ENCODE measurements around the gene ANGPTL5. TPM values are rescaled to one million over a fixed set of nuclear protein-coding genes. Genes with fewer than 3 reads are reported as not detected.
"Not testable (repeated sequence)": the region's sequence is repeated elsewhere in the genome, so short reads cannot be mapped to it uniquely, and the experiment has no call there.

The ANGPTL5 gene
- total and polyA plus RNA-seq, 2 experiments from 2014 or later = not detected

- TF ChIP-seq CTCF (conservative IDR thresholded peaks at IDR 0.05; ENCODE audit: low read depth in 2 of 2) = peak; percentile 11 to 34; a peak in 2 of 4 replicates
- ATAC-seq; H3F3A ChIP-seq (replicated peaks; ENCODE audit: low read depth); H3K27ac ChIP-seq (ENCODE audit: low read depth); H3K4me1 Mint-ChIP-seq; DNase-seq (ENCODE audit: low spot score); H3K27ac Mint-ChIP-seq; H3K4me1 ChIP-seq (ENCODE audit: insufficient read depth); H3K27me3 ChIP-seq (ENCODE audit: insufficient read depth); H3K4me2 ChIP-seq; H3K9me2 ChIP-seq (ENCODE audit: insufficient read depth); H3K79me2 ChIP-seq (replicated peaks; ENCODE audit: insufficient read depth); H4K20me1 ChIP-seq (replicated peaks; ENCODE audit: insufficient read depth); H3K4me3 Mint-ChIP-seq; H3K36me3 ChIP-seq (ENCODE audit: insufficient read depth); H3K4me3 ChIP-seq; H3K27me3 Mint-ChIP-seq (ENCODE audit: insufficient read depth, low read depth, poor library complexity); H2AFZ ChIP-seq: not testable (repeated sequence)
- Mint-ChIP-seq H3K9me3 (peaks cover 27% of the 10 kb centered on the region), H3K36me3 (ENCODE audit: low read depth) (peaks cover 21% of the 10 kb centered on the region; the same call in 2 of the 3 replicates)
Measured at GRCh38 chr11:101852260-101852659, 64.1 kb downstream of the ANGPTL5 start.

GRCh38 chr11:101848262-101848661, 68.1 kb downstream of the ANGPTL5 start:
- Histone ChIP-seq H3K79me2 (replicated peaks; ENCODE audit: insufficient read depth) (no peaks in the 10 kb centered on the region), H3K4me1 (ENCODE audit: insufficient read depth) (no peaks in the 10 kb centered on the region), H3K27me3 (ENCODE audit: insufficient read depth) (no peaks in the 10 kb centered on the region), H4K20me1 (replicated peaks; ENCODE audit: insufficient read depth) (no peaks in the 10 kb centered on the region), H3K9me2 (ENCODE audit: insufficient read depth) (peaks cover 4% of the 10 kb centered on the region; the same call in 1 of the 2 replicates), H3F3A (replicated peaks; ENCODE audit: low read depth) (no peaks in the 10 kb centered on the region), H3K4me3 (no peak overlapping the region), H3K27ac (ENCODE audit: low read depth) (no peak overlapping the region), H3K36me3 (ENCODE audit: insufficient read depth) (no peaks in the 10 kb centered on the region), H3K4me2 (no peak overlapping the region), H2AFZ (no peak overlapping the region)
- ATAC-seq = no peak
- DNase-seq (ENCODE audit: low spot score) = peak; percentile 33
- peaks cover 18% of the 10 kb centered on the region for H3K9me3 Mint-ChIP-seq
- H3K27ac Mint-ChIP-seq = no peak overlapping the region
- TF ChIP-seq JUNB (IDR thresholded peaks at IDR 0.05; ENCODE audit: unreplicated experiment) (no peak), CTCF (conservative IDR thresholded peaks at IDR 0.05; ENCODE audit: low read depth in 2 of 2) (peak in 1 of 2 experiments; percentile 63; a peak in 3 of 4 replicates)
- no peaks in the 10 kb centered on the region for H3K4me1 Mint-ChIP-seq
- no peak overlapping the region for H3K4me3 Mint-ChIP-seq
- H3K27me3 Mint-ChIP-seq (ENCODE audit: insufficient read depth, low read depth, poor library complexity) = no peaks in the 10 kb centered on the region
- H3K36me3 Mint-ChIP-seq (ENCODE audit: low read depth) = peaks cover 15% of the 10 kb centered on the region; the same call in 2 of the 3 replicates

GRCh38 chr11:101844608-101845007, 71.7 kb downstream of the ANGPTL5 start:
- H3K36me3 Mint-ChIP-seq (ENCODE audit: low read depth) = no peaks in the 10 kb centered on the region
- Histone ChIP-seq H2AFZ (no peak overlapping the region), H3K4me1 (ENCODE audit: insufficient read depth) (no peaks in the 10 kb centered on the region), H3K36me3 (ENCODE audit: insufficient read depth) (no peaks in the 10 kb centered on the region), H3K4me3 (no peak overlapping the region), H3K27ac (ENCODE audit: low read depth) (no peak overlapping the region), H3K9me2 (ENCODE audit: insufficient read depth) (no peaks in the 10 kb centered on the region), H3F3A (replicated peaks; ENCODE audit: low read depth) (no peaks in the 10 kb centered on the region), H4K20me1 (replicated peaks; ENCODE audit: insufficient read depth) (no peaks in the 10 kb centered on the region), H3K27me3 (ENCODE audit: insufficient read depth) (no peaks in the 10 kb centered on the region), H3K4me2 (no peak overlapping the region), H3K79me2 (replicated peaks; ENCODE audit: insufficient read depth) (no peaks in the 10 kb centered on the region)
- DNase-seq (ENCODE audit: low spot score) = no peak
- H3K27me3 Mint-ChIP-seq (ENCODE audit: insufficient read depth, low read depth, poor library complexity) = no peaks in the 10 kb centered on the region
- no peak overlapping the region for H3K27ac Mint-ChIP-seq
- no peak for ATAC-seq
- H3K4me1 Mint-ChIP-seq = no peaks in the 10 kb centered on the region
- no peak overlapping the region for H3K4me3 Mint-ChIP-seq
- no peaks in the 10 kb centered on the region for H3K9me3 Mint-ChIP-seq
- TF ChIP-seq POLR2AphosphoS5 (IDR thresholded peaks at IDR 0.05; ENCODE audit: low read depth) (no peak), CREB1 (CRISPR knock-in tag; IDR thresholded peaks at IDR 0.05; ENCODE audit: low read depth) (no peak), ZNF462 (CRISPR knock-in tag; IDR thresholded peaks at IDR 0.05) (no peak), EZH2phosphoT487 (IDR thresholded peaks at IDR 0.05; ENCODE audit: unreplicated experiment) (no peak), ZNF331 (CRISPR knock-in tag; IDR thresholded peaks at IDR 0.05; ENCODE audit: low read depth) (no peak)

Data from GM23338 (cell line).